DMS153 treated with DMSO at 0.1 percent for 48 hours (cell line): ENCODE data around the gene PTPRB.

Experiments
- DNase-seq: peaks from one replicate; lab custom pipeline; 2025; ENCODE audit not compliant: unreplicated experiment; lab: John Stamatoyannopoulos, UW

Gene PTPRB

GRCh38 chr12:70644861-70645260 lies 7.6 kb upstream of the PTPRB start:
- DNase-seq = no peak

GRCh38 chr12:70643939-70644338 lies 6.7 kb upstream of the PTPRB start:
- DNase-seq = no peak

- DNase-seq = no peak
These were observed 4.5 kb upstream of the PTPRB start for GRCh38 chr12:70641691-70642090.

GRCh38 chr12:70640901-70641300 lies 3.7 kb upstream of the PTPRB start:
- no peak for DNase-seq

DNA sequence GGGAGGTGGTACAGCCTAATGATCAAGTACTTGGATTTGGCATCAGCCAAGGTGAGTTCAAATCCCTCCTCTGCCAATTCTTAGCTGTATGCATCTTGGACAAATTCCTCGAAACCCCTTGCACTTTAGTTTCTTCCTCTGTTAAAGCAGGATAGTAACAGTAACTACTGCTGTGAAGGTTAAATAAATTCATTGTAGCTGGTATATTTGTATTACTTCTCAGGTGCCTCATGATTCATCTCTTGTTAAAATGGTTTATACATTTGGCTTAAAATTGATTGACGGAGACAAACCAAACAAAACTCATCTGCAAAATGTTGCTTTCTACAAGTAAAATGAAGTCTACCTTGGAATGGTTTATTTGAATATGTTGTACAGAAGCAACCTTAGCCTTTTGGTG lies 2.3 kb upstream of the PTPRB start:
- DNase-seq = no peak

DNA sequence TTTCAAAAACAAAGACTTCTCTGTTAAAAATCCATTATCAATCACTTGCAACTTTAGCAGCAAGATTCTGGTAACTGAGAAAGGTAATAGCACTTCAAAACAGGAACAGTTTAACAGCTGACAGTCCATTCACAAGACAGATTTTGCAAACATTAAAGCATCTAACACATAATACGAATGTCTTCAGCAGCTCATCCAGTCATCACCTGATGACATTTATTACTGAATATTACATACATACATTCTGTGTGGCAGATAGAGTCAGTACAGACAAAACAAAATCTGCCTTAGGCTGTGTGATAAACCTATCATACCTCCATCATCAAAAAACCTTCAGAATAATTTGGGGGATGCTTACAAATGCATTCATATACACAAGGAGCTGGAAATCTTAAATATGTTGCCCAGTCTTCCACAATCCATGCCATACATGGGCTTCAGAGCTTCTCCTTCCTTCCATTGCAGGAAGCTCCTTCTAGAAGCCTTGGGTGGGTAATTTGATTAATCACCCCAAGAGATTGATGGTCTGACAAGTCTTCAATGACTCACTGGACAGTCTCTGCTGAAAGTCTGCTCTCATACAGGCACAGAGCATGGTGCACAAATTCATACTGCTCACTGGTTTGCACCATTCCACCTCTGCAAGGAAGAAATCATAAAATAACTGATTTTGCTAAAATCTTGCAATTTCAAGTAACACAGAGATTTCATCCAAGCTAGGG lies 1.6 kb upstream of the PTPRB start:
- no peak for DNase-seq

DNA sequence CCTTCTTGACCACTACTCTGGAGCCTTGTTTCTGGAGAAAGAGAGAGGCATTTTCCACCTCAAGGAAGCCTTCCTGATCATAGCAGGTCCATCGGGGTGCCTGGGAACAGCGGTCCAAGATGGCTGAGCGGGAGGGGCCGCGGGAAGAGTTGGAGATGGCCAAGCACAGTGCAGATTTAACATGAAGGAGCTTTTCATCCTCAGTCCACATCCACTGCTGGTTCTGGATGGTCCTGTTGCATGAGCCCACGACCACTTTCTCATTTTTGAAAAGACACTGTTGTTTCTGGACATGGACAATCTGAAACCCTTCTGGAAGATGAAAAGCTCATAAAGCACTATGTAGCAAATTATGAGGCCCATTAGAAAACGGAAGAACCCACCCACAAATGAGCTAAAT lies 1.5 kb downstream of the PTPRB start:
- no peak for DNase-seq

GRCh38 chr12:70628701-70629480 lies 8.3 kb downstream of the PTPRB start:
- DNase-seq = no peak

- no peak for DNase-seq
These were observed 9.6 kb downstream of the PTPRB start for GRCh38 chr12:70627677-70628076.

- no peak for DNase-seq
These were observed 11.0 kb downstream of the PTPRB start for GRCh38 chr12:70626180-70626579.

DNA sequence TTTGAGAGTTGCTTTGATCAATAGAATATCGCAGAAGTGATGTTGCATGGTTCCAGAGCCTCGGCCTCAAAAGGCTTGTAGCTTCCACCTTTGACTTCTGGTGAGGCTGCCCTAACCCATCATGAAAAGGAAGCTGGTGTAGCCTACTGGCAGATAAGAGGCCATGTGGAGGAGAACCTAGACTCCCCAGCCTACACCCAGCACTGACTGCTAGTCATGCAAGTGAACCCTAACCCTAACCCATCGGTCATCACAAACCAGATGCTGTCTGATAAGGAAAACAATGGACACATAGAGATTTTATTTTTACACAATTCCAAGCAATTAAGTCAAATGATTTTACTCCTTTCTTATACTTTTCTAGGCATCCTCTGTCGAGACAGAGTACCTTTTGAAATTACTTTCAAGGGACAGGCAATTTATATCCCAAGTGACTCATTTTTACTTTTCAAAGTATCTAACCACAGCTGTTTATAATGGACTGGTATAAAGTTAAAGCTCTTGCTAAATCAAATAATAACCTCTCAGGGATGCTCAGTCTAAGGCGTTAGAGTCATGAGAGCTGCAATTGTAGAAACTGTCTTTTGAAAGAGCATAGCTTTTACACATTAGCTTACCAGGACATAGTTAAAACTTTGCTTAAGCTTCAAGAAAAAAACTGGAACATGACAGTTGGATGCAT lies 17.6 kb downstream of the PTPRB start:
- DNase-seq = no peak

DNA sequence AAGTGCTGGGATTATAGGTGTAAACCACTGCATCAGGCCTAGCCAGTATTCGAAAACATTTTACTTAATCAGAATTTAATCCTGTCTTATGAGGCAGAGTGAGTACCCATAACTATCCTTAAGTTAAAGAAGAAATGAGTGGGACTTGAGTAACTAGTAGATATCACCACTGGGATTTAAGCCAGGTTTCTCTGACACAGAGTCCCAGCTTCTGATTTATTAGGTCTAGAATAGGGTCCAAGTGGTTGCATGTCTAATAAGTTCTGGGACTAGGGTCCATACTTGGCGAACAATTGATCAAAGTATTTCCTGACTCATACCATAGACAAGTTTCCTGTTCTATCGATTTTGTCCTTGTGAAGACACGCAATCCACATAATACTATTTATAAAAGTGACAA lies 18.9 kb downstream of the PTPRB start:
- DNase-seq = no peak

DNA sequence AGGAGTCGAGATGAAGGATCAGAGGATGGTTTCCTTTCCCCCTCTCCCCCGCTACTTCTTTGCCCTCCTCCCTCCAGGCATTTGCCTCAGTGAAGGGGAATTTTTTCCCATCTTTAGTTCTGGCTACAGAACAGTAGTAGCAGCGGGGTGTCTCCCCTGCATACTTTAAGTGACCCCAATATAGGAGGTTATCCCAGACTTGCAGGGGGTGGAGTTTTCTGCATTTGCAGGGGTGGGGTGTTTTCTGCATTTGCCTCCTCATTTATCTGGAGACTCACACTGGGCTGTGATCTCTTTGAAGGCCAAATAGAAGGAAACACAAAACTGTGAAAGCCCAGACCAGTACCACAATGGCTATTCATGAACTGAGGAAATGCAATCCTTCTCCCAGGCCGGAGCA lies 19.8 kb downstream of the PTPRB start:
- DNase-seq = no peak

GRCh38 chr12:70615174-70615866 lies 21.9 kb downstream of the PTPRB start:
- no peak for DNase-seq

DNA sequence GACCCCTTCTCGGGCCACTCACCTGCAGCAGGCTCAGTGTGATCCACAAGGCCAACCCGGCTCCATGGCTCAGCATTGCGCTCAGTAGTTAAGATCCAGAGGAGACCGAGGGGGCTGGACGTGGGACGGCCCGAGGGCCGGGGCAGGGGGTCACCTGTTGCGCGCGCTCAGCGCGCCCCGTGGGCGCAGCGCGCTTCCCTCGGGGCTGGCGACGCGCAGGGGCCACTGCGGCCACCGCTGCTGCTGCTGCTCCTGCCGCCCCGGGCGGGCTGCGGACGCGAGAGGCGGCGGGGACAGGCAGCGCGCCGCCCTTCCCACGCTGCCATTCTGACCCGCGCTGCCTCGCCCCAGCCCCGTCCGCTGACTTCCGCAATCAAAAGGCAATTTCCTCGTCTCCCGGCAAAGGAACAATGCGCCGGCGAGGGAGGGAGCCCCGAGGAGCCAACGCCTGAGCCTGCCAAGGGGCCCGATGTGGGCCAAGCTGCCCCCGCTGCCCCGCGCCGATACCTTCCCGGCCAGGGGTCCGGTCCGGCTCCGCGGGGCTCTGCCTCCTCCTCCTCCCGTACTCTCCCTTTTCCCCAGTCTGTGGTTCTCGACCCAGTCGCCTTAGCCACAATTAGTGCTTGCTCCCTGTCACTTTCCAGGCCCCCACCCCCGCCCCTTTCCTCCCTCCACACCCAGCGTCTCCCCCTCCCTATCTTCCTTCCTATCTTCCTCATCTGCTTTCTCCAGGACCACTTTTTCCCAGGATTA lies 27.3 kb downstream of the PTPRB start:
- no peak for DNase-seq

DNA sequence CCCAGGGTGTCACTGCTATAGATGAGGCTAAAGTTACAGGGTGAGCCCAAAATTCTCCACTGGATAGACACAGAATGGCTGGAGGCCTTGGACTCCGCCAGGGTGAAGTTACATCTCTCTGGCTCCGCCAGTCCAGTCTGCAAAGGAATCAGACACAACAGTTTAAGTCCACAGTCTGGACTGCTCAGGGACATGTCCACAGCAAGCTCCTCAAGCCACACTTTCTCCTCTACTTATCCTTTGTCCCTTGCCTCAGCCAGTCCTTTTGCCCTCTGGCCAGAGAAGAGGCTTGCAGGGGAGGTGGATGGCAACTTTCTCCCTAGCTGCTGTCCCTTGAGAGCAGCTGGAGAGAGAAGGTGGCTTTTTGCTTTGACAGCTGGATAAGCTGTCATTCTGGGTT lies 28.0 kb downstream of the PTPRB start:
- DNase-seq = no peak

DNA sequence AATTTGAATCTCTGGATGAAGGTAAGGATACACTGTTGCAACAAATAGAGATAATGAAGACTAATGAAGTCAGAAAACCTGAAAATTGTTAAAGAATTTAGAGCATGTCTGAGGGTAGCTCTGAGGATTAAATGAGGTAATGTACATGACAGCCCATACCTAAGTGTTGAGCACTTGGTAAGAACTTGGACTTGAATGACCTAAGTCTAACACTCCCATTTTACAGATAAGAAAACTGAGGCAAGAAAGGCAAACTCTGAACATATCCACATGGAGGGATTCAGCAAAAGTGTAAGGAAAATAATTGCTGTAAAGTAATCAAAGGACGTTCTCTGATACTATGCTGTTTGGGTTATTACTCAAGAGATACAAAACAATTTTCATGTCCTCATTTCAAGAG lies 29.0 kb downstream of the PTPRB start:
- no peak for DNase-seq

- no peak for DNase-seq
These were observed 30.1 kb downstream of the PTPRB start for GRCh38 chr12:70607107-70607506.

- no peak for DNase-seq
These were observed 31.3 kb downstream of the PTPRB start for GRCh38 chr12:70605976-70606375.

GRCh38 chr12:70604662-70605061 lies 32.6 kb downstream of the PTPRB start:
- no peak for DNase-seq

GRCh38 chr12:70603044-70603443 lies 34.2 kb downstream of the PTPRB start:
- no peak for DNase-seq
